Fibroblast of the conjunctiva (primary cell): ENCODE results near the gene GARNL3.

Experiments
- DNase-seq: peaks from one replicate; pipeline ENCODE4 v3.0.0-alpha.2; 2010; ENCODE audit warnings: low read depth

GARNL3 gene

DNA sequence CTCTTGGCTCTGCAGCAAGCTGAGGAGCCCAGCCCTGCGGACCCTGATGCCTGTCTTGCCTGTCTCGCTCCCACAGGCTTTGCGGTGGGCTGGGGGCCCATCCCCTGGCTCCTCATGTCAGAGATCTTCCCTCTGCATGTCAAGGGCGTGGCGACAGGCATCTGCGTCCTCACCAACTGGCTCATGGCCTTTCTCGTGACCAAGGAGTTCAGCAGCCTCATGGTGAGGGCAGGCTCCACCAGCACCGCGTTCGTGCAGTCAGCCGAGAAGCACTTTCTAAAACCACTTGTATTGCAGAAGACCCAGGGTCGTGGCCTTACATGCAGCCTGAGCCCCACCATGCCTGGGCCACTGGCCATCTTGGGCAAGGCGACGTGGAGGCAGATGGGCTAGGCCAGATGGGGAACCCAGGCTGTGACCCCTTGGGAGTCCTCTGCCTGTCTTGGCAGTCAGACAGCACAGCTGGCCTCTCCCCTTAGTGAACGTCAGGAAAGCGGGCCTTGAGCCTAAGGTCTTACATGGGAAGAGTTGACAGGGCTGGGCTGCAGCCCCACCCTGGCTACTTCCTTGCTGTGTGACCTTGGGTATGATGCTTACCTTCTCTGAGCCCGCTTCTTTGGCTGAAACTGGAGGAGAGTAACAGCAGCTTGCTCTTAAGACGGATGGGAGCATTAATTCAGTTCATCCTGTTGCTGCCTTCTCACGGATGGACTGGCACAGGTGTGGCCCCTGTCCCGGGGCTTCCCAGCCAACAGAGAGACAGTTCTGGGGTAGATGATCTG, 141.0 kb downstream of the GARNL3 start:
- DNase-seq = no peak

DNA sequence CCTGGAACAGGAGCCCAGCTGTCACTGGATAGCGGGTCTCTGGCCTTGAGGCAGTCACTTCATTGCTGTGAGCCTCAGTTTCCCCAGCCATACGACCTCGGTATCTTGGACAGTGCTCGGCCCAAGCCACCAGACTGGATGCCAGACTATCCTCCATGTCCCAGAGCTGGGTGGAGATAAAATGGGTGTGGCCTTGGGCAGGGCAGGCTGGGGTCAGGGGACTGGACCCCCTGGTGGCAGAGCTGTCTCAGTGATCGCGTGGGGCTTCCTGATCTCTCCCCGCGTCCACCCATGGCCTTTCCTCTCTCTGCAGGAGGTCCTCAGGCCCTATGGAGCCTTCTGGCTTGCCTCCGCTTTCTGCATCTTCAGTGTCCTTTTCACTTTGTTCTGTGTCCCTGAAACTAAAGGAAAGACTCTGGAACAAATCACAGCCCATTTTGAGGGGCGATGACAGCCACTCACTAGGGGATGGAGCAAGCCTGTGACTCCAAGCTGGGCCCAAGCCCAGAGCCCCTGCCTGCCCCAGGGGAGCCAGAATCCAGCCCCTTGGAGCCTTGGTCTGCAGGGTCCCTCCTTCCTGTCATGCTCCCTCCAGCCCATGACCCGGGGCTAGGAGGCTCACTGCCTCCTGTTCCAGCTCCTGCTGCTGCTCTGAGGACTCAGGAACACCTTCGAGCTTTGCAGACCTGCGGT, 142.4 kb downstream of the GARNL3 start:
- no peak for DNase-seq

DNA sequence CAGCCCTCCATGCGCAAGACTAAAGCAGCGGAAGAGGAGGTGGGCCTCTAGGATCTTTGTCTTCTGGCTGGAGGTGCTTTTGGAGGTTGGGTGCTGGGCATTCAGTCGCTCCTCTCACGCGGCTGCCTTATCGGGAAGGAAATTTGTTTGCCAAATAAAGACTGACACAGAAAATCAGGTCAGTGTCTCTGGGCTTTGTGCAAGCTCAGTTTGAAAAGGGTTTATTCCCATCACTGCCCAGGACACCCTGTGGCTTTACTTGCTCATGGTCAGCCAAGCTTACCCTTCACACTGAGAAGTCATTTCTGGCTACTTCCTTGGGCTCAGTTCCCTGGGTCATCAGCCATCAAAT, 142.9 kb downstream of the GARNL3 start:
- no peak for DNase-seq

DNA sequence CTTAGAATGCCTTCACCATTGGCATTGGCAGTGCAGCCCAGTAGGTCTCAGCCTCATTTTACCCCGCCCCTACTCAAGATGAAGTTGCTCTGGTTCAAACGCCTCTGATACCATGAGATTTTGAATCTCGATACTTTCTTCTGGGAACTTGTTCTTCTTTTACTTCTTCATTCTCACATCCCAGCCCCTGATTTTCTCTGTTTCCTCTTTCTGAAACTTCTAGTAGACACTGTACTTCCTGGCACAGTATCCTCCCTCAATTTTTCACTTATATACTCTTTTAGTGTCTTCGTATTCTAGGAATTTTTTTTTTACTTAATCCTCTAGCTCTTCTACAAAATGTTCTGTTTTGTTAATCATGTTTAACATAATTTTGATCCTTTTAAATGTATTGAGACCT, 146.5 kb downstream of the GARNL3 start:
- no peak for DNase-seq

DNA sequence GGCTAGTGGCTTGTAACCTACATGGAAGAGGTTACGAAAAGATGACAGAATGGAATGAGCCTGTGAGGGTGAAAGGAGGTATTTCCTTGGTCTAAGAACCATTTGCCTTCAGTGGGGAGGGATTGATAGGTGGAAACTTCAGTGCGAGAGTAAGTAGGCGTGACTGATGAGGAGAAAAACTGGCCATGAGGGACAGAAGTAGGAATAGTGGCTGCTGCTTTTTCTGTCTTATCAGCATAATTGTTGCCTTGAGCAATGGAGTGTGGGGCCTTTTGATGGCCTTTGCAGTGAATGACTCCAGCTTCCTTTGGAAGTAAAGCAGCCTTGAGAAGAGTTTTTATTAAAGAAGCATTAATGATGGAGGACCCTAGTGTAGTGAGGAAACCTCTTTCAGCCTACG, 150.6 kb downstream of the GARNL3 start:
- DNase-seq = no peak

DNA sequence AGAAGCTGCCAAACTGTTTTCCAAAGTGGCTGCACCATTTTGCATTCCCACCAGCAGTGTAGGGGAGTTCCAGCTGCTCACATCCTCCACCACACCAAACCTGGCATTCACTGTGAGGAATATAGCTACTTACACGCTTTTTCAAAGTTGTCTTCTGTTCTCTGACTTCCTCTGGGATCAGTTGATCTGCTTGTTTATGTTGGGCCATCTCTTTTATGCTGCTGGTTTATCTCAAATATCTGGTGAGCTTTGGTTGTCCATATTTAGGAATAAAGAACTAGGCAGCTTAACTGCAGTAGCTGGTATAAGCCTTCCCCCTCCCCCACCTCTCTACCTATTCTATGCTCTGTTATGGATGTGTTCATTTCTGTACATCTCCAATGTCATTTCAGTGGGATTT, 151.1 kb downstream of the GARNL3 start:
- DNase-seq = no peak

DNA sequence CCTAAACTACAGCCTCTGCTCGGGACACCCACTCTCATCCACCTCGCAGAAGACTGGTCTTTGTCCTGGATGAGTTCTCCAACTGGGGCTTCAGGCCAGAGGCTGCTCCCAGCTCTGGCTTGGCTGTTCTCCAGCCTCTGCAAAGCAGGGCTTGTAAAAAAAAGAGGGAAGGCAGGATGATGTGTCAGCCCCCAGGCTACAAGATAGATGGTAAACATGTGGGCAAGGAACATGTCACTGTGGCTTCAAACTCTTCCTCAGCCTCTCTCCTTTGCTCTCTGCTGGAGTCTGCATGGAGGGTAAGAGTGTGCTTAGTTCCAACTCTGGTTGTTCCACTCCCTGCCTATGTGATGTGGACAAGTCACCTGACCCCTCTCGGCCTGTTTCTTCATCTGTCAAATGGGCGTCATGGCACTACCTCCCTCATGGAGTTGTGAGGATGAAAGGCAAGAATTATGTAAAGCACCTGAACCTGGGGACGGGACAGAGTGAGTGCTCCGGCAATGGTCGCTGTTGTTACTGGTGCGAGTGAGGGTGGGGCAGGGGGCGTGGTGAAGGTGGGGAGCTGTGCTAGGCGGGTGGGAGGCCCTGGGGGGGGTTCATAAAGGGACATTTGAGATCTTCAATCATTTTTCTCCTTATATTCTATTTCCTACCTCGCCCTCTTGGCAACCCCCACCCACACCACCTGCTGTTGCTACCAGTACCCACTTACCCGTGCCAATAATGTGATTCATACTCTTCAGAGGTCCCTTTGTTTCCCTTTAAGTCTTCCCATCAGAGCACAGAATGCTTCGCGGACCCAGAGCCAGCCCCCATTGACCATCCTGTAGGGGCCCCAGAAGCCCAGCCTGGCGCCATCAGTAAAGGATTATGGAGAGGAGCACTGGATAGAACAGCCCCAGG, 152.8 kb downstream of the GARNL3 start:
- DNase-seq = peak; percentile 29

DNA sequence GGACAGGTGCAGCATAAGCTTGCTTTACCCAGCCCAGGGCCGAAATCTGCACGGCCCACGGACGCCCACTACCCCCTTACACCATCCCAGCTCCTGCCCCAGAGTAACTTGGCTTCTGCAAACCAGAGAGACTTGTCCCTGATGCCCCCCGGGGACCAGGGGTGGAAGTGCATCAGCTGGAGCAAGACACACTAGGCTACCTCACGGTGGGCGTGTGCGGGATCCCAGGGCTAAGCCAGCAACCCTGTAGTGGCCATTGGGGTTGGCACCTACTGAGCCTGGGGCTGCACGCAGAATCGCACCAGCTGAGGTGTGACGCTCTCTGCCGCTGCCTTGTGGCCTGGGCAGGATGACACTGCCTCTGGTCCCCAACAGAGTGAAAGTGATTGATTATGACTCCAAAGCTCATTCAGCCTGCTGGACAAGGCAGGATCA, 153.5 kb downstream of the GARNL3 start:
- DNase-seq = no peak

DNA sequence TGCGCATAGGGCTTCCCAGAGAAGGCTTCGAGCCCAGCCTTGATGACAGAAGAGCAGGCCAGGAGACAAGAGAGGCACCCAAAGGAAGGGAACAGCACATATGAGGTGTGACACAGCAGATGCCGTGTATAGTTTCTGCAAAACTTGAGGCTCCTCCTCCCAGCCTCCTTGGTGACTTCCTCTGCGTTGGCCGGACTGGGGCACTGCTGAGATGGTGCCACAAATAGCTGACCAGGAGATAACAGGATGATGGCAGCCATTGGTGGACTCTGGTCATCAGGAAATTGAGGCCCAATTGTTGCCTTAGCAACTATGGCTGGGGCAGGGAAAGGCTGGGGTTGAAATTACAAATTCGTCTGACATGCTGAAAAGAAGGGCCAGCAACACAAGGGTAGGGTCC, 154.8 kb downstream of the GARNL3 start:
- DNase-seq = no peak

DNA sequence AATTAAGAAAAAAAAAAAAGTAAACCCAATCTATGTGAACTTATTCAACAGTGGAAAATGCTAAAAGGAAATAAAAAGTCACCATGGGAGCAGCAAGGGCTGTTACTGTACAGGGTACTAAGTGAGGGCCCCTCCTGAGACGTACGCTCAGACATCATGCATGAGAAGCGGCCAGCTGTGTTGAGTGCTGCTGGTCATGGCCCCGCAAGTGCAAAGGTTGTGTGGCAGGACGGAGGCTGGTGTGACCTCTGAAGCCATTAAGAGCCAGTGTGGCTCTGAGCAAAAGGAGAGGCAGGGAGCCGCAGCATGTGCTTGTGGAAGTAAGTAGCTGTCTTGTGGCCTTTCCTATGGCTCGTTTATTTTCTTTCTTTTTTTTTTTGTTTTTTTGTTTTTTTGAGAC, 156.5 kb downstream of the GARNL3 start:
- no peak for DNase-seq

DNA sequence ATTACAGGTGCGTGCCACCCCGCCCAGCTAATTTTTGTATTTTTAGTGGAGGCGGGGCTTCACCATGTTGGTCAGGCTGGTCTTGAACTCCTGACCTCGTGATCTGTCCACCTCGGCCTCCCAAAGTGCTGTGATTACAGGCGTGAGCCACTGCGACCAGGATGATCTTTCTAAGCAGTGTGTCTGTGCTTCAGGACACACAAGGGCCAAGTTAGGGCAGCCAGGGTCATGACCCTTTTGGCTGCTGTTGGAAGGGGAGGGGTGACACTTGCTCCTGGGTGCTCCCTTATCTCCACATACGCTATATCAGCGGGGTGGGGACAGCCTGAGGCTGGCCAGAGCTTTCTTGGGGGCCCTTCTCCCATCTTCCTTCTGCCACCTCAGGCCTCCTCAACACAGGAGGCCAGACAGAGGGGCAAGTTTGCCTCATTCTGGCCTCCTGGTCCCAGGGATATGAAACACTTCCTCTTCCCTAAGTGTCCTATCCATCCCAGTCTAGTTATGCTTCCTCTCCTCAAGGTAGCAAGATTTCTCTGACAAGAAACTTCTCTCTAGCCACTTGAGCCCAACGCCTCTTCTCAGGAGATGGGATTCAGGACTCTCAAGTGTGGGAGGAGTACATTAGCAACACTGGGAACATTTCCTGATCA, 157.7 kb downstream of the GARNL3 start:
- no peak for DNase-seq

DNA sequence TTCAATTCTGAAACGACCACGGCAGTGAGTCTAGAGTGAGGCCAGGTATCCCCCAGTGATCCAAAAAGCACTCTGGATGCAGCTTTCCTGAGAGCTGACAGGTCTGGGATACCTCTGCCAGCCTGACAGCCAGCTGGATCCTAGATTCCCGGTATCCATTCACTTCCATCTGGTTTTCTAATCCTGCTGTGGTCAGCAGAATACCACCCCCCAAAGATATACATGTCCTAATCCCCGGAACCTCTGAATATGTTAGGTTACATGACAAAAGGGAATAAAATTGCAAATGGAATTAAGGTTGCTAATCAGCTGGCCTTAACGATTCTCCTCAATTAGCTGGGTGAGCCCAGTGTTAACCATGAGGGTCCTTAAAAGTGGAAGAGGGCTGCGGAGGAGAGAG, 158.2 kb downstream of the GARNL3 start:
- DNase-seq = no peak

DNA sequence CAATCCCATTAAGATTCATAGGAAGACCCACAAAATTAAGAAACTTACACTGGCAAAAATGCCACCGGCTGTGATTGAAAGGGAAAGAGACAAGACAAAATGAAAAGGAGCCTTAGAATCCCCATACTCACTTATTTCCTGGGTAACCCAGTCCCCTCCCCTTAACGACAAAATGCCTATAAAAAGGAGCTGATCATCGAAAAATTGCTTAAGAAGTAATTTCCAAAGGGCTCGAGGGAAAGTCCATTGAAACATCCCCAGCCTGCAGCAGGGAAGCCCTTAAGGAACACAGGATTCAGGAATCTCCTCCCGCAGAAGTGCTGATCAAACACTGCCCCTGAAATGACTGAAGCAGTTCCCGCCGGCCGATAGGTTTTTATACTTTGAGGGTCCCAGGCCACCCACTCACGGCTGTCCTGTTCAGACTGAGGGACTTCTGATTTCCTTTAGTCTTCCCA, 158.9 kb downstream of the GARNL3 start:
- no peak for DNase-seq

DNA sequence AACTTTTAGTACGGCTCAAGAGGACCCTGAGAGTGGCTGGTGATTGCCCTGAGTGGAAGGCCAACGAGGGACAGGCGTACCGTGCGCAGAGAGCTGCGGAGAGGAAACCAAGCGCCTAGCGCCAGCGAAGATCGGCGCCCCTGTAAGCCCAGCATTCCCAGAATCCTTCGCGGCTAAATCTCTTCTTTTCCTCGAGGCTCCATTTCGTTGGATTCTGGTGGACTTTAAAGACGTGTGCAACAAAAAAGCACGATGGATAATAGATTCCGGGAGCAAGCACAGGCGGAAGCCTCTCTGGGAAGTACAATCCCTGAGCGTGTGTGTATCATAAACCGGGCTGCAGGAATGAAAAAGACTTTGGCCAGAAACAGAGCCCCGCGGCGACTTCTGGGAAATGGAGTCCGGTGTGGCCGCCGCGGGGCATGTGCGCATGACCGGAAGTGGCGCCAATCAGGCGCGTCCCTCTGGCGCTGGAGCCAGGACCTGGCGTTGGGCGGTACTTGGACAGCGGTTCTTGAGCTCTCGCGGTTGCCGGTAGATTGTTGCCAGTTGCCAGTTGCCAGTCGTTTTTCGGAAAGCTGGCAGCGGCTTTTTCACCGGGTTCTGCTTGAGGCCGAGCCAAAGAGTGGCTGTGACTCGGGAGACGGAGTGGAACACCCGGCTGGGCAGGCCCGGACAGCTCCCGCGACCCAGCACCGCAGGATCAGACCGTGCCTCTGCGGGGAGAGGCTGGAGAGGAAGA, 159.5 kb downstream of the GARNL3 start, which contains the start of gene ZNF79:
Gene ZNF79 (plus strand): TSS at position 449 of the 742 bp plus-strand sequence. CDS start 406 bp downstream, outside the sequence.
- DNase-seq = peak; percentile 86

DNA sequence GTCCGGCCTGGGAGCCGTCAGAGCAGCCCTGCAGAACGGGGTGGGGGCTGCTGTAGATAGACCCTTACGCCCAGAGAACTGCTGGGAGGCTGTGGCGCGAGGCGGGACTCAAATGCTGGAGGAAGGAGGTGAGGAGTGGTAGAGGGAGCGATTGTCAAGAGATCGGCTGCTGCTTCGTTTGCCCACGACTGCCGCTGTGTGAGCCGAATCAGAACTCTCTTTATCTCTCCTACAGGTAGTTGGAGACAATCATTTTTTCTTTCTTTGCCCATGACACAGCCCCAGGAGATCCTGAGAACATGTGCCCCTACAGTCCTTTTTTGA, 160.1 kb downstream of the GARNL3 start:
- DNase-seq = no peak

DNA sequence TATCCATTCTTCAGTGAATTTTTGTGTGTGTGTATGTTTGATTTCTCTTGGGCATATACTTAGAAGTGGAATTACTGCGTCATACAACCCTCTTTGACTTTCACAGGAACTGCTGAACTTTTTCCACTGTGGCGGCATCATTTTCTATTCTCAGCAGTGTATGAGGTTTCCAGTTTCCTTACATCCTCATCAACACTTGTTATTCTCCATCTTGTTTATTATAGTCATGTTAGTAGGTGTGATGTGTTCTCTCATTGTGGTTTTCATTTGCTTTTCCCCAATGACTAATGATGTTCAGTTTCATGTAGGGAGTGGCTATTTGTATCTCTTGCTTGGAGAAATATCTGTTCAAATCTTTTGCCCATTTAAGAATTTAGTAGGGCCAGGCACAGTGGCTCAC, 162.2 kb downstream of the GARNL3 start:
- no peak for DNase-seq

DNA sequence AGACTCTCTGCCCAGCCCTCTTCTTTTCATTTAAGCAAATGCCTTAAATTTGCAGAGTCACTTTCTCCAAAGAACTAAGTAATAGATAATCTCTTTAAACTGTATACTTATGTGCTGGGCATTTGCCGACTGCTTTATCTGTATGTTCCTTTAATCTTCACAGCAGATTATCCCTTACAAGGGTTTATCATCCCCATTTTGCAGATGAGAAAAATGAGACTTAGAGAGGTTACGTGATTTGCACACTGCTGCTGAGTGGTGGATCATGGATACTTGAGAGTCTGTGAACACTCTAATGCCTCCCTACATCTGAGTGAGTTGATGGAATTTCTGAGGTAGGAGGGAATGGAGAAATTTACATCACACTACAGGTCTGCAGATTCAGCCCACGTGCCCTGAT, 163.8 kb downstream of the GARNL3 start:
- no peak for DNase-seq

DNA sequence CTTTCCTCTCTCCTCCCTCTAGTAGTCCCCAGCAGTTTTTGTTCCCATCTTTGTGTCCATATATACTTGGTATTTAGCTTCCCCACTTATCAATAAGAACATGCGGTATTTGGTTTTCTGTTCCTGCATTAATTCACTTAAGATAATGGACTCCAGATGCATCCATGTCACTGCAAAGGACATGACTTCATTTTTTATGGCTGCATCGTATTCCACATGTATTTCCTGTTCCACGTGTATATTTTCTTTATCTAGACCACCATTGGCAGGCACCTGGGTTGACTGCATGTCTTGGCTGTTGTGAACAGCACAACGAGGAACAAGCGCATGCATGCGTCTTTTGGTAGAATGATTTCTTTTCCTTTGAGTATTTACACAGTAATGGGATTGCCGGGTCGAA, 165.8 kb downstream of the GARNL3 start:
- no peak for DNase-seq

DNA sequence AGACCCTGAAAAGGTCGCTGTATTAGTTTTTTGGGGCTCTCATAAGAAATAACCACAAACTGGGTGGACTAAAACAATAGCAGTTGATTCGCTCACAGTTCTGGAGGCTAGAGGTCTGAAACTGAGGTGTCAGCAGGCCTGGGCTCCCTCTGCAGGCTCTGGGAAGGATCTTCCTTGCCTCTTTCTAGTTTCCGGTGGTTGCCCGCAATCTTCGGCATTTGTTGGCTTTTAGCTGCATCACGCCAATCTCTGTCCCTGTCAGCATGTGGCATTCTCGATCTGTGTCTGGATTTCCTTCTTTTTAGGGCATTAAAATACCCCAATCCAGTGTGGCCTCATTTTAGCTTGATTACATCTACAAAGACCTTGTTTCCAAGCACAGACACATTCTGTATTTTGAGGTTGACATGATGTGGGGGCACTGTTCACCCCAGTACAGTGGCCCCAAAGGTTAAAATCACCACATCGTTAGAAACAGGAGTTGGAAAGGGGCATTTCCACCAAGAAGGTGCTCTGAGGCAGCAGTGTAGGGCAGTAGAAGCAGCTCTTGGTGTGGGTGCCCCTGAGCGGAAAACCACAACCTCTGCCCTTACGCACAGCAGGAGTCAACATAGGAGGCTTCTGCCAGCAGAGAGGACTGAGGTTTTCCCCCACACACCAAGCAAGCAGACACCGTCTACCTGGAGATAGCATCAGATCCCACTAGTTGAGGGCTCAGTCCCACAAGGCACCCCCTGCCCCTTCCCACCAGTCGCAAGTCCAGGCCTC, 173.1 kb downstream of the GARNL3 start:
- DNase-seq = no peak

DNA sequence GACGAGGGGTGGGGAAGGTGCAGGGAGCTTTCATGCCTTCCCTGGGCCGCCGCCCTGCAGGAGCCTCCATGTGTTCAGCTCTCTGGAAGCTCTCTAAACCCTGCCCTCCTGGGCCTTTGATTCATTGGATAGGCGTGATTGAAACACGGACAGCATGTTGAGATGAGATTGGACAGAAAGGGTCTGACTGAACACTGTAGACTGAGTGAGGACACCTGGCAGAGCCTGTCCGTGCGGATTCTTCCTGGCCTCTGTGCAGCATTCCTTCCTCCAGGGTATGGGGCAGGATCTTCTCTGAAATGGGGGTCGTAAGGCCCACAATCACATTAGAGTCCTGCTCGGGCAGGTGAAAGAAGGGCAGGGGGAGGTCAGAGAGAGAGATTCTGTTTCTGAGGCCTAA, 173.8 kb downstream of the GARNL3 start:
- DNase-seq = no peak
